SK-N-SH treated with all-trans-retinoic acid at 6 μM for 48 hours (cell line): Measurements from ENCODE around the gene NHSL2.

Source experiments
- ARNTL ChIP-seq: fragments of 450-650 bp; formaldehyde crosslinking; IDR thresholded peaks from 2 replicates; pipeline ENCODE4 v1.5.0; 2020; ENCODE audit warnings: low read depth, mild to moderate bottlenecking, moderate library complexity, borderline replicate concordance
- ESRRG ChIP-seq: fragments of 250-450 bp; sonication (Bioruptor Pico); IDR thresholded peaks from 2 replicates; pipeline ENCODE4 v1.6.1; 2021; ENCODE audit warnings: mild to moderate bottlenecking
- GLIS3 ChIP-seq: fragments of 250-450 bp; sonication (Bioruptor Pico); IDR thresholded peaks from 2 replicates; pipeline ENCODE4 v1.5.0; 2020; ENCODE audit warnings: mild to moderate bottlenecking, moderate library complexity
- PATZ1 ChIP-seq: fragments of 250-450 bp; sonication (Bioruptor Pico); IDR thresholded peaks from 2 replicates; pipeline ENCODE4 v1.8.0; 2020; ENCODE audit warnings: mild to moderate bottlenecking, moderate library complexity, borderline replicate concordance
- PPARA ChIP-seq: fragments of 250-450 bp; sonication (Bioruptor Pico); IDR thresholded peaks from 2 replicates; pipeline ENCODE4 v1.5.0; 2020; ENCODE audit warnings: mild to moderate bottlenecking, borderline replicate concordance
- RARB ChIP-seq: fragments of 250-450 bp; sonication (Bioruptor Pico); IDR thresholded peaks from 2 replicates; pipeline ENCODE4 v1.8.0; 2021; ENCODE audit warnings: mild to moderate bottlenecking, moderate library complexity
- TCF4 ChIP-seq: fragments of 250-450 bp; sonication (Bioruptor Pico); IDR thresholded peaks from 2 replicates; pipeline ENCODE4 v1.8.0; 2021; ENCODE audit warnings: mild to moderate bottlenecking, moderate library complexity, borderline replicate concordance
- TOX ChIP-seq: fragments of 250-450 bp; sonication (Bioruptor Pico); IDR thresholded peaks from 2 replicates; pipeline ENCODE4 v1.8.0; 2021; ENCODE audit warnings: mild to moderate bottlenecking, moderate library complexity, borderline replicate concordance
- ZFP30 ChIP-seq: fragments of 450-650 bp; formaldehyde crosslinking; IDR thresholded peaks from 2 replicates; pipeline ENCODE4 v1.5.0; 2022; ENCODE audit warnings: mild to moderate bottlenecking, moderate library complexity
- ZNF565 ChIP-seq: fragments of 450-650 bp; formaldehyde crosslinking; conservative IDR thresholded peaks from 2 replicates; pipeline ENCODE4 v1.5.0; 2020; ENCODE audit warnings: low read depth, mild to moderate bottlenecking, moderate library complexity
- ZNF70 ChIP-seq: fragments of 450-650 bp; formaldehyde crosslinking; IDR thresholded peaks from 2 replicates; pipeline ENCODE4 v1.5.0; 2020; ENCODE audit warnings: mild to moderate bottlenecking, moderate library complexity

DNA sequence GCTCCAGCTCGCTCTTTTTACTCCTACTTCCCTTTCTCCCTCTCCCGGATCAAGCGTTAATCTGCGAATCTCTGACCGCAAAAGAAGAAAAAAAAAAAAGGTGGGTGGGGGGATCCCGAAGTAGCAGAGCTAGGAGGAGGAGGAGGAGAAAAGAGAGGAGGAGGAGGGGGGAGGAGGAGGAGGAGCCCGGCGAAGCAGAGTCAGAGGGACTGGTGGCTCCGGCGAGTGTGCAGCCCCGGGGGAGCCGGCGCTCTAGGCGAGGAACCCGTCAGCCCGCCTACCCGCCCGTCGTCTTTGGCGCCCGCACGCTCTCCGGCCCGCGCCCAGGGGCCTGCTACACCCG is at the start of gene NHSL2:
- no peak for TF ChIP-seq ZNF70 (CRISPR knock-in tag)
- no peak for TF ChIP-seq RARB
- no peak for TF ChIP-seq ZNF565 (CRISPR knock-in tag)
- no peak for TF ChIP-seq GLIS3
- no peak for TF ChIP-seq ESRRG (CRISPR knock-in tag)
- no peak for TF ChIP-seq ZFP30 (CRISPR knock-in tag)
- TF ChIP-seq PATZ1 (CRISPR knock-in tag) = no peak
- TF ChIP-seq TOX (CRISPR knock-in tag) = no peak
- TF ChIP-seq TCF4 = no peak
- TF ChIP-seq PPARA (CRISPR knock-in tag) = no peak
- TF ChIP-seq ARNTL (CRISPR knock-in tag) = no peak
